Activated CD4-positive, alpha-beta T cell treated with anti-CD3 and anti-CD28 coated beads, Interleukin-2, Interleukin-4, amounts not matched to agents 100 ng/mL and 50 ng/mL, durations not matched to agents 16 hours and 8 hours (primary cell): ENCODE data around the gene TNFSF13.

Source experiments
- DNase-seq: peaks from one replicate; pipeline ENCODE4 v3.0.0-alpha.2; 2020; ENCODE audit warnings: low spot score

TNFSF13 gene, protein sequence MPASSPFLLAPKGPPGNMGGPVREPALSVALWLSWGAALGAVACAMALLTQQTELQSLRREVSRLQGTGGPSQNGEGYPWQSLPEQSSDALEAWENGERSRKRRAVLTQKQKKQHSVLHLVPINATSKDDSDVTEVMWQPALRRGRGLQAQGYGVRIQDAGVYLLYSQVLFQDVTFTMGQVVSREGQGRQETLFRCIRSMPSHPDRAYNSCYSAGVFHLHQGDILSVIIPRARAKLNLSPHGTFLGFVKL

DNA sequence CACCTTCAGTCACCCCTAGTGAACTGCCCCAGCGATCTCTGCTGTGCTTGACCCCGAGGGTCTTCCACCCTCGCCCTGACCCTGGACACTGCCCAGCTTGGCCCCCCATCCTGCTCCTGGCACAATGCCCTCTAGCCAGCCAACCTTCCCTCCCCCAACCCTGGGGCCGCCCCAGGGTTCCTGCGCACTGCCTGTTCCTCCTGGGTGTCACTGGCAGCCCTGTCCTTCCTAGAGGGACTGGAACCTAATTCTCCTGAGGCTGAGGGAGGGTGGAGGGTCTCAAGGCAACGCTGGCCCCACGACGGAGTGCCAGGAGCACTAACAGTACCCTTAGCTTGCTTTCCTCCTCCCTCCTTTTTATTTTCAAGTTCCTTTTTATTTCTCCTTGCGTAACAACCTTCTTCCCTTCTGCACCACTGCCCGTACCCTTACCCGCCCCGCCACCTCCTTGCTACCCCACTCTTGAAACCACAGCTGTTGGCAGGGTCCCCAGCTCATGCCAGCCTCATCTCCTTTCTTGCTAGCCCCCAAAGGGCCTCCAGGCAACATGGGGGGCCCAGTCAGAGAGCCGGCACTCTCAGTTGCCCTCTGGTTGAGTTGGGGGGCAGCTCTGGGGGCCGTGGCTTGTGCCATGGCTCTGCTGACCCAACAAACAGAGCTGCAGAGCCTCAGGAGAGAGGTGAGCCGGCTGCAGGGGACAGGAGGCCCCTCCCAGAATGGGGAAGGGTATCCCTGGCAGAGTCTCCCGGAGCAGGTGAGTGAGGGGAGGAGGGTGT, at the start of gene TNFSF13:
TNFSF13 (plus strand) TSS at position 207 of the 776 bp plus-strand sequence; CDS start at position 497, 290 bp downstream.
- DNase-seq = no peak

DNA sequence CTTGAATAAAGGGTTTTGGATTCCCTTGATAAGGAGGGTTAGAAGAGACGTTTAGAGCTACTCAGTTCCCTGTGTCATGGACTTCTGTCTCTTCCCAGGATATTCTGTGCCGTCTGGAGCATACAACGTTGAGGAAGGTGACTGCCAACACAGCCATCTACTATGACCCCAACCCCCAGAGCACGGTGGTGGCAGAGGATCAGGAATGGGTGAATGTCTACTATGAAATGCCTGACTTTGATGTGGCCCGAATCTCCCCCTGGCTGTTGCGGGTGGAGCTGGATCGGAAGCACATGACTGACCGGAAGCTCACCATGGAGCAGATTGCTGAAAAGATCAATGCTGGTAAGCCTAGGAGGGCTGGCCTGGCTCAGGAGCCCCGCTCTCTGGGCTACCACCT, 49.7 kb upstream of the TNFSF13 start:
- DNase-seq = no peak

DNA sequence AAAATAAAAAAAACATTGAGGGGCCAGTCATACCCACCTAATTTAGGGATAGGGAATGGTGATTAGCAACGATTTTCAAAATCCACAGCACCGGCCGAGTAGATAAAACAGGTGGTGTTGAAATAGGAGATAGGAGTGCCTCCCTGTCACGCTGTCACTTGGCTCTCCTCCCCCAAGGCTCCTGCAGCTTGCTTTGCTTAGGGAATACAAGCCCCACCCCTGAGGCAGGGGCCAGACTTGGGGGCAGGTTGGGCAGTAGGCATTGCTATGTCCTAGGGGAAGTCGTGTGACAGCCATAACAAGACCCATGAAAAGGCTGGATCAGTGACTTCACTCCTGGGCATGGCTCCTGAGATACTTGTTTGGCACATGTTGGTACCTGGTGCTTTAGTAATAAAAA, 48.6 kb upstream of the TNFSF13 start:
- DNase-seq = no peak

DNA sequence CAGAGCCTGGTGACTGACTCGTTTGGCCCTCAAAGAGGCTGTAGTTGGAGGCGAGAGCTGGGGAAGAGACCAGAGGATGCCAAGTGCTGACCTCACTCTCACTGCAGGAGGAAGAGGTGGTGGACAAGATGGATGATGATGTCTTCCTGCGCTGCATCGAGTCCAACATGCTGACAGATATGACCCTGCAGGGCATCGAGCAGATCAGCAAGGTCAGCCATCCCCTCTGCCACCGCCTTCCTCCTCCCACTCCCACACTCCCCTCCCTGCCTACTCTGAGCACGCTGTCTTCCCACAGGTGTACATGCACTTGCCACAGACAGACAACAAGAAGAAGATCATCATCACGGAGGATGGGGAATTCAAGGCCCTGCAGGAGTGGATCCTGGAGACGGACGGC, 47.4 kb upstream of the TNFSF13 start:
- no peak for DNase-seq

DNA sequence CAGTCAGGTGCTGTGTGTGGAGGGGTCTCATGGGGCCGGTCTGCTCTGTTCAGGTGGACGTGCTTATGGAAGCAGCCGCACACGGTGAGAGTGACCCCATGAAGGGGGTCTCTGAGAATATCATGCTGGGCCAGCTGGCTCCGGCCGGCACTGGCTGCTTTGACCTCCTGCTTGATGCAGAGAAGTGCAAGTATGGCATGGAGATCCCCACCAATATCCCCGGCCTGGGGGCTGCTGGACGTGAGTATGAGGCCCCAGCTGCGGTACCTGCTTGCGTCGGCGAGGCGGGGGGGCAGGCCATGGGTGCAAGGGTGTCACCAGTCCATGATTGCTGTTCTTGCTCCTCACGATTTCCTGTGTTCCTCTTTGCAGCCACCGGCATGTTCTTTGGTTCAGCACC, 46.4 kb upstream of the TNFSF13 start:
- DNase-seq = no peak

DNA sequence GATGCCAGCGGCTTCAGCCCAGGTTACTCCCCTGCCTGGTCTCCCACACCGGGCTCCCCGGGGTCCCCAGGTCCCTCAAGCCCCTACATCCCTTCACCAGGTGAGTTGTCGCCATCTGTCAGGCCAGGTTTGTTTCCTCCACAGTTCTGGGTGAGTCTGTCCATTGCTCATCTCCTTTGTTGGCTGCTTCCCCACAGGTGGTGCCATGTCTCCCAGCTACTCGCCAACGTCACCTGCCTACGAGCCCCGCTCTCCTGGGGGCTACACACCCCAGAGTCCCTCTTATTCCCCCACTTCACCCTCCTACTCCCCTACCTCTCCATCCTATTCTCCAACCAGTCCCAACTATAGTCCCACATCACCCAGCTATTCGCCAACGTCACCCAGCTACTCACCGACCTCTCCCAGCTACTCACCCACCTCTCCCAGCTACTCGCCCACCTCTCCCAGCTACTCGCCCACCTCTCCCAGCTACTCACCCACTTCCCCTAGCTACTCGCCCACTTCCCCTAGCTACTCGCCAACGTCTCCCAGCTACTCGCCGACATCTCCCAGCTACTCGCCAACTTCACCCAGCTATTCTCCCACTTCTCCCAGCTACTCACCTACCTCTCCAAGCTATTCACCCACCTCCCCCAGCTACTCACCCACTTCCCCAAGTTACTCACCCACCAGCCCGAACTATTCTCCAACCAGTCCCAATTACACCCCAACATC, 45.6 kb upstream of the TNFSF13 start:
- no peak for DNase-seq

DNA sequence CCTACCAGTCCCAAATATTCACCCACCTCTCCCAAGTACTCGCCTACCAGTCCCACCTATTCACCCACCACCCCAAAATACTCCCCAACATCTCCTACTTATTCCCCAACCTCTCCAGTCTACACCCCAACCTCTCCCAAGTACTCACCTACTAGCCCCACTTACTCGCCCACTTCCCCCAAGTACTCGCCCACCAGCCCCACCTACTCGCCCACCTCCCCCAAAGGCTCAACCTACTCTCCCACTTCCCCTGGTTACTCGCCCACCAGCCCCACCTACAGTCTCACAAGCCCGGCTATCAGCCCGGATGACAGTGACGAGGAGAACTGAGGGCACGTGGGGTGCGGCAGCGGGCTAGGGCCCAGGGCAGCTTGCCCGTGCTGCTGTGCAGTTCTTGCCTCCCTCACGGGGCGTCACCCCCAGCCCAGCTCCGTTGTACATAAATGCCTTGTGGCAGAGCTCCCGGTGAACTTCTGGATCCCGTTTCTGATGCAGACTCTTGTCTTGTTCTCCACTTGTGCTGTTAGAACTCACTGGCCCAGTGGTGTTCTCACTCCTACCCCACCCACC, 44.6 kb upstream of the TNFSF13 start:
- DNase-seq = no peak

DNA sequence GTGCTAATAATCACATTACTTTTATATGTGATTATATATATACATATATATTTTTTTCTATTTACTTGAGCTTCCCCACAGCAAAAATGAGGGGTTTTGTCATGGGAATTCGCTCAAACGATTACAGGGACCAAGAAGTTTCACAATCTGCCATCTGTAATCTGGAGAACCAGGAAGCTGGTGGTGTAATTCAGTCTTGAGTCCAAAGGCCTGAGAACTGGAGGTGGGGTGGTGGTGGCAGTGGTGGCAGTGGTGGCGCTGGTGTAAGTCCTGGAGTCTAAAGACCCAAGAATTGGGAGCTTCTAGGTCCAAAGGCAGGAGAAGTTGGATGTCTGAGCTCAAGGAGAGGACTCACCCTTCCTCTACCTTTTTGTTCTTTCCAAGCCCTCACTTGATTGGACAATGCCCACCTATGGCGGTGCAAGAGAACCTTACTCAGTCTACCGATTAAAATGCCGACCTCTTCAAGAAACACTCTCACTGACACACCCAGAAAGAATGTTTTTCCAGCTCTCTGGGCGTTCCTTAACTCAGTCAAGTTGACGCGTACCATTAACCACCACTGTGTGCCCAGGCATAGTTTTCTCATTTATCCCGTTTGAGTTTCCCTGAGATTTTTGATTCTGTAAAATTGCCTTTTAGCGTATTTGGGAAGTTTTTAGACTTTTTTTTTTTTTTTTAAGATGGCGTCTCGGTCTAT, 42.5 kb upstream of the TNFSF13 start:
- no peak for DNase-seq

DNA sequence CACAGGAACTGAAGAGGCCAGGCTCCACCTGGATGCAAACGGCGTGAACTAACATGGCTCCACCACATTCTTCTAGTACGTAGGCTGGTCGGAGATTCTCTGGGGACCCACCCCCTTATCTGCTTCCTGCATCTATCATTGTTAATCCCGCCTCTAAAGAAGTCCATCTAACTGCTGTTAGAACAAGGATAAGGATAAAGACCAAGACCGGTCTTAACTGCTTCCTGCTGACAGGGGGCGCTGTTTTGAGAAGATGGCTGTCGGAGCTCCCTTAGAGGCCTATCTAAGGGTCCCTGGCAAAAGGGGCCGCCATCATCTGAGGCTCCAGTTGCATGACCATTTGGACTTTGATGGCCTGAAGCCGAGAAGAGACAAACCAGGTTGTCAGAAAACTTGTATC, 35.5 kb upstream of the TNFSF13 start:
- DNase-seq = peak; percentile 25

DNA sequence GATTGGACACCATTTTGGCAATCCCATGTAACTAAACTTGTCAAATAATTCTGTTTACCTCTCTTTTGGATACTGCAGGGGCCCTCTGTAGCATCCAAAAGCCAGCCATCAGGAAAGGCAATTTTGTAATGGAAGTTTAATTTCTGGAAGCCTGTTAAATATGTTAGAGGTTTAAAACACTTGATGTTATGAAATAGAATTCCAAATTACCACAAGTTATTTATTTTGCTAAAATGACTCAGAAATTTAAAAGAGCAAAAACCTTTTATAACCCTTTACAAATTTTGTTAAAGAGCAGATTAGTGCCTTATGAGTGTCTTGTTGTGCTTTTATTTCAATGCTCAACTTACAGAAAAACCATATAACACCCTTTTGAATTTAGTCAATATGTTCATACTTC, 29.7 kb upstream of the TNFSF13 start:
- no peak for DNase-seq

DNA sequence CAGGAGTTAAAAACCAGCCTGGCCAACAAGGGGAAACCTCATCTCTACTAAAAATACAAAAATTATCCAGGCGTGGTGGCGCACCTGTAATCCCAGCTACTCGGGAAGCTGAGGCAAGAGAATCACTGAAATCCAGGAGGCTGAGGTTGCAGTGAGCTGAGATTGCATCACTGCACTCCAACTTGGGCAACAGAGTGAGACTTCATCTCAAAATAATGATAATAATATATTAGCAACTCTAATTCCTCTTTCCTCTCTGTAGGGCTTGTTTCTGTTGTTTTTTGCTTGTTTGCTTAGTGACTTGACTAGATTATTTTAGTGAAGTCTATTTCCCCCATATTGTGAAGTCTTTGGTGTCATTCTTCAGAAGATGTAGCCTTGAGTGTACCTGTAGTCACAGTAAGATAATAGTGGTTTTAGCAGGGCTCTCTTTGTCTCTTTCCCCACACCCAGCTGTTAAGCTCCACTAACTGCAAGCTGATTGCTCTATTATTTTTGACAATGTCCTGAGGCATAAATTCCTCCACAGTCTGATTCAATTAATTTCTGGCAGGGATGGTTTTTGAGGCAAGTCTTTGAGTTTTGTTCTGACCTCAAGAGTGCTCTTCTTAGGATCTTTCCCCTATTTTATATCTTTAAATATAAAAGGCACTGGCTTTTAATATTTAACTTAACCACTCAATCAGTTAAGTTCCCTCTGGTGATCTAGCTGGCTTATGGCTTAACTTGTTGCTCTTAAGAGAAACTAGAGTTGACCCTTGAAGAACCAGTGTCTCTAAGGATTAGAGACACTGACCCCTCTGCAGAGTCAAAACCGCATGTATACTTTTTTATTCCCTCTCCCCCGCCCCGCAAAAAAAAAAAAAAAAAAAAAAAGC, 28.3 kb upstream of the TNFSF13 start:
- DNase-seq = no peak

DNA sequence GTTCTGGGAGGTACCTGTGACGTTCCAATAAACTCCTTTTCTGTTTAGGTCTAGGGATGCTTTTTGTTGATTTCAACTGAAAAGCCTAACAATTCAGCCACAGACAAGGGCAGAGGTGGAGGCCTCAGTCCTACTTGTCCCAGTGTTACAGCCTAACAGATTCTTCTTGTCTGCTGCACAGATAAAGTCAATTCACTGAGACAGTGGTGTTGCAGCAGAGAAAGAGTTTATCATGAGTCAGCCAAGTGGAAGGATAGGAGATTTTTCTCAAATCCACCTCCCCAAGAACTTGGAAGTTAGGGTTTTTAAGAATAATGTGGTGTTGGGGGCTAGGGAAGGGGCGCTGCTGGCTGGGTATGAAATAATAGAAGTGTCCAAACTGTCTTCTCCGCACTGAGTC, 20.5 kb upstream of the TNFSF13 start:
- DNase-seq = no peak

DNA sequence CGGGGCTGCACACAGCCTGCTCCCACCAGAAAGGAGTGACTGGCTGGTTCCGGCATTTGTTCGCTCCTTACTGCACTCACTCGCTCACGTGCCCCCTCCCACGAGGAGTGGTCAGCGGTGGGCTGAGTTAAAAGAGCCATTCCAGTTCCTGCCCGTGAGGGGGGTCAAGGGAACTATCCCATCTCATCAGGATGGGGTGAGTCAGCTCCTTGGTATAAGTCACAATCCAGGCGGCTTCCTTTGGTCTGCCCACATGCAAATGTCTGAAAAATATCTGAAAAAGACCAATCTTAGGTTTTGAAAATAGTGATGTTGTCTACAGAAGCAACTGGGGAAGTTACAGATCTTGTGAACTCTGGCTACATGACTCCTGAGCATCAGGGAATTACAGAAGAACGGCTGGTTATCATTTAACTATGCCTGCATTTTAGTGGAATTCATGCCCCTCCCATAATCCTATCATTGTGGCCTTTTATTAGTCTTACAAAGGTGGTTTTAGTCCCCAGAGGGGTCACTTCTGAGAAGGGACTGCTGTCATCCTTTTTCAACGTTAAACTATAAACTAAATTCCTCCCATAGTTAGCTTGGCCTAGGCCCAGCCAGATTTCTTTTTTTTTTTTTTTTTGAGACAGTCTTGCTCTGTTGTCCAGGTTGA, 19.5 kb upstream of the TNFSF13 start:
- DNase-seq = no peak

DNA sequence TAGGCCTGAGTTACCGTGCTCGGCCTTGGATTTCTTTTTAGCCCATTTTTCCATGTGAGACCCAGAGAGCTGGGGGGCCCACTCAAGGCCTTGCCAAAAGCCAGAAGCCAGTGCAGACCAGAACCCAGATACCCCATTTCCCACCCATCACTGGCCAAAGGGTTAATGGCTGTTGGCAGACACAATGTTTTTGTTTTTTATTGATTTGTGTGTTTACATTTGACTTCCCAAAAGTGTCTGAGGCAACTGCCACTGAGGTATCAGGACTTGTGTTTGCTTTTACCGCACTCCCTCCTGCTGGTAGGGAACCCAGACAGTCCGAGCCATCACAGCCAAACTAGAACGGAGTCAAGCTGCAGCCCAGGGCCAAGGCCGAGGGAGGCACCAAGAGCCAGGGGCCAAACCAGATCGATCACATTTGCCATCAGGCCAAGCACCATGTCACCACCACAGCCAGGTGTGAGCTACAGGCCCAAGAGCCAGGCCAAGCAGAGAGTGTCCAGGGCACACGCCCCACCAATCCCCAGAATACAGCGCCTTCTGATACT, 17.4 kb upstream of the TNFSF13 start:
- no peak for DNase-seq

DNA sequence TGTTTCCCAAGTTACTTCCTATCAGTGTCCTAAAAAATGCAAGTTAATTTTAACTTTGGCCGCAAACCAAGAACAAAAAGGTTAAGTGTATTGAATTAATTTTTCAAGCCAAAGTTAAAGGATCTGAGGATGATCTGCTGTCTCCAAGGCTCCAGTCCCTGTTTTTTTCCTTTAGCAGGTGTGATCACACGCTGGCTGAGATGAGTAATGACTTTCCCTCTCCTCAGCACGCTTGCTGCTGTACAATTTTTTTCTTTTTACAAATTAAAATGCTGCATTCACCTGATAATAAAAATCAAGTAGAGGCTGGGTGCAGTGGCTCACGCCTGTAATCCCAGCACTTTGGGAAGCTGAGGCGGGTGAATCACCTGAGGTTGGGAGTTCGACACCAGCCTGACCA, 13.6 kb upstream of the TNFSF13 start:
- no peak for DNase-seq

DNA sequence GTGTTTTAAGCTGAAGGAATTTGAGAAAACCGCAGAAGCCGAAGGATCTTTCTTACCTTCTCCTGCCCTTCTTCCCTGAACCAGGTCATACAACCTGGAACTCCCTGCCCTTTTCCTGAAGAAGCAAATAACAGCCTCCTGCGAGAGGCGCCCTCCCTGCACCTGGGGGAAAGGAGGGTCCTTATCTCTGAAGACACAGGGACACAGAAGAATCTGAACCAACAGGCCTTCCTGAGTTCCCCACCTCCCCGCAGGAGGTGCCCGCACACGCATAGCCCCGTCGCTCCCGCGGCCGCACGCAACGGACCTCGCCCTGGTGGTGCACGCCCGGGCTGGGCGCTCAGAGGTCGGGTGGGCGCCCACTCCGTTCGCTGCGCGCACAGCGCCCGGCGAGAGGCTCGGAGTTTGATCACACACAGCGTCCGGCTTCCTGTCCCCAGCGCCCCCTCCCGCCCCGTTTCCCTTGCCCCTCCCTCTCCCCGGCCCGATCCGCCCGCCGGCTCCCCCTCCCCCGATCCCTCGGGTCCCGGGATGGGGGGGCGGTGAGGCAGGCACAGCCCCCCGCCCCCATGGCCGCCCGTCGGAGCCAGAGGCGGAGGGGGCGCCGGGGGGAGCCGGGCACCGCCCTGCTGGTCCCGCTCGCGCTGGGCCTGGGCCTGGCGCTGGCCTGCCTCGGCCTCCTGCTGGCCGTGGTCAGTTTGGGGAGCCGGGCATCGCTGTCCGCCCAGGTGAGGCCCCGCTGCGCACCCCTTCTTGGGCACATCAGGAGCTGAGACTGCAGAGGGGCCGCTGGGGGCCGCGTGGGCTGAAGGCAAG, 9.8 kb upstream of the TNFSF13 start, which contains the start of gene TNFSF12:
TNFSF12 (plus strand) TSS at position 474 of the 816 bp plus-strand sequence; CDS start at position 570, 96 bp downstream.
- DNase-seq = peak; percentile 56

DNA sequence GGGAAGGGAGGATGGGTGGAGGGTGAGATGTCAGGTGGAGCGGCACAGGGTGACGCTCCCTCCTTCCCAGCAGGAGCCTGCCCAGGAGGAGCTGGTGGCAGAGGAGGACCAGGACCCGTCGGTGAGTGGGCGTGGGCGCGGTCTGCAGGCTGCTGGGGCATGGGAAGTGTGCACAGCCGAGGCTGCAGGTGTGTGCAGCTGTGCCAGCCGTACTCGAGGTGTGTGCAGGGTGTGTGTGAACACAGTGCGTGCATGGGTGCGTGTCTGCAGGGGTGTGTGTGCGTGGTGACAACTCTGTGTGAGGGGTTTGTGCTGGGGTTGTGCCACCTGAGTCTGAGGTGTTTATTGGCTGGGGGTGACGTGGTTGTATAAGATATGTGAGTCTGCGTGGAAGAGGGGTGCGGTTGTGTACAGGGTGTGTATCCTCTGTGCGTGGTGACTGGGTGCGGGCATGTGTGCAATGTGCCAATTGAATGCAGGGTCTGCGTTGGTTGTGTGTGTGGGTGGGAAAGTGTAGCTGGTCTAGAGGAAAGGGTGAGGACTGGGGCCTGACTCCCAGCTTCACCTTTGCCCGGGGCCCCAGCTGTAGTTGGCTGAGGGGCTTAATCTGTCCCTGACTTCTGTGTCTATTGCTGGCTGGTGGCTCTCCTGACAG, 9.0 kb upstream of the TNFSF13 start:
- peak; percentile 42 for DNase-seq

DNA sequence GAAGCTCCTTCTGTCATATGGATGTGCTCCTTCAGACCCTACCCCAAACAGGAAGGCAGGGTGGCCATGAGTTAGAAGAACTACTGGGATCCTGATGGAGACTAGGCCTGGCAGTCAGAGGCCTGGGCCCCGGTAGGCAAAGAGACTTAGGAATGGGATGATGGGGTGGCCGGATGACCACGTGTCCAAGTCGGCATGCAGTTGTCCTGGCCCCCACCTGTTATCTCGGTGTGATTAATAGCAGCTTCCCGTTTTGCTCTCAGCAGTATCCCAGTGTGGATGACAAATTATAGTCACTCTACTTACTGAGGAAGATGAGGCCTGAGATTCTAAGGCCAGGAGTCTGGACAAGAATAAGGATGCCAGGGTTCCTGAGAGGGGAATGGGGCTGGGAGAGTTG, 8.2 kb upstream of the TNFSF13 start:
- no peak for DNase-seq

DNA sequence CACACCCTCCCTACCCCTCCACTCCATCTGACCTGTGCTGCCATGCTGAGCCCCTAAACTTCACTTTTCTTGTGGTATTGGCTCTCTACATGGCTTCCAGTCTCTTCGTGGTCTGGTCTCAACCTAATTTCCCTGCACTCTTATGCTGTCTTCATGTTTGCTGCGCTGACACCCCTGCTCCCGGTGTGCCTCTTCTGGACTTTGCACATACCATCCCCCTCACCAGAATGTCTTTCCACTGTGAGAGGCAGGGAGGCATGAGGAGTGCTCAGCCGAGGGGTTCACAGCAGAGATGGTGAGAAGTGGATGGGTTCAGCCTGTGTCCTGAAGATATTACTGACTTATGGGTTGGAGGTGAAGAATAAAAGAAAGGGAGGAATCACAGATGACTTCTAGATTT, 7.2 kb upstream of the TNFSF13 start:
- DNase-seq = no peak
